HPDE6-E6E7 (cell line): ENCODE data around the gene MVD.

Experiments used
- DNase-seq: peaks from one replicate; pipeline ENCODE4 v3.0.0; 2011; ENCODE audit warnings: missing footprints; ENCODE audit errors: extremely low spot score

MVD gene

DNA sequence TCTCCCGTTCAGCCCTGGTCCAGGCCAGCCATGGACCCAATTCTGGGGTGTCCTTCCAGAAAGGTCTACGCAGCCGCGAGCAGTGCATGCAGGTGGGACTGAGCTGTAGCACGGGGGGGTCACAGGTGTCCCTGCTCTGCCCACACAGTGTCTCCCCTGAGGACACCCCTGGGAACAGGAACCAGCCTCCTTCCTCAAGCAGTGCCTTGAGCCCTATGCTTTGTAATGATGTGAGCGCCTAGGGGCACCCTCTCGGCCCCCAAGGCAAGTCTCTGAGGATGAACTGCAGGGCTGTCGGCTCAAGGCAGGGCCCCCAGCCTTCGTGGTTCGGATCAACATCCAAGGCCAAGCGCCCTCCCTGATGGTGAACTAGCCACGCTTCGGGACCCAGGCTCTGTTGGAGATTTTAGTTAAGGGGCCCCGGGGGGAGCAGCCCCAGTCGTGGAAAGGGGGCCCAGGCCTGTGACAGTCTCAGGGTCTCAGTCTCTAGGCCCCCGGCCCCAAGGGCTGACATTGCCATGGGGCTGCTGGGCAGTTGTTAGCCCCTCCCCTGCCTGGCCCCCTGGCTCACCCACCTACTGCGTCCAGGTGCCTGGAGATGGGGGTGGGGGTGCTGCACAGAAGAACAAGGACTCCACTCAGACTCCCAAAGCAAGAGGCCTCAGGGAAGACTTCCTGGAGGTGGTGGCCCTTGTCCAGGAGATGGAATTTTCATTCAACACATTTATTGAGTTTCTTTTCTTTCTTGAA is 22.2 kb downstream of the MVD start:
- no peak for DNase-seq

DNA sequence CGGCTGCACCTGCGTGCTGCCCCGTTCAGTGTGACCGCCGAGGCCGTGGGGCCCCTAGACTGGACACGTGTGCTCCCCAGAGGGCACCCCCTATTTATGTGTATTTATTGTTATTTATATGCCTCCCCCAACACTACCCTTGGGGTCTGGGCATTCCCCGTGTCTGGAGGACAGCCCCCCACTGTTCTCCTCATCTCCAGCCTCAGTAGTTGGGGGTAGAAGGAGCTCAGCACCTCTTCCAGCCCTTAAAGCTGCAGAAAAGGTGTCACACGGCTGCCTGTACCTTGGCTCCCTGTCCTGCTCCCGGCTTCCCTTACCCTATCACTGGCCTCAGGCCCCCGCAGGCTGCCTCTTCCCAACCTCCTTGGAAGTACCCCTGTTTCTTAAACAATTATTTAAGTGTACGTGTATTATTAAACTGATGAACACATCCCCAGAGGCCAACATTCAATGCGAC is 22.8 kb downstream of the MVD start:
- DNase-seq: no peak

DNA sequence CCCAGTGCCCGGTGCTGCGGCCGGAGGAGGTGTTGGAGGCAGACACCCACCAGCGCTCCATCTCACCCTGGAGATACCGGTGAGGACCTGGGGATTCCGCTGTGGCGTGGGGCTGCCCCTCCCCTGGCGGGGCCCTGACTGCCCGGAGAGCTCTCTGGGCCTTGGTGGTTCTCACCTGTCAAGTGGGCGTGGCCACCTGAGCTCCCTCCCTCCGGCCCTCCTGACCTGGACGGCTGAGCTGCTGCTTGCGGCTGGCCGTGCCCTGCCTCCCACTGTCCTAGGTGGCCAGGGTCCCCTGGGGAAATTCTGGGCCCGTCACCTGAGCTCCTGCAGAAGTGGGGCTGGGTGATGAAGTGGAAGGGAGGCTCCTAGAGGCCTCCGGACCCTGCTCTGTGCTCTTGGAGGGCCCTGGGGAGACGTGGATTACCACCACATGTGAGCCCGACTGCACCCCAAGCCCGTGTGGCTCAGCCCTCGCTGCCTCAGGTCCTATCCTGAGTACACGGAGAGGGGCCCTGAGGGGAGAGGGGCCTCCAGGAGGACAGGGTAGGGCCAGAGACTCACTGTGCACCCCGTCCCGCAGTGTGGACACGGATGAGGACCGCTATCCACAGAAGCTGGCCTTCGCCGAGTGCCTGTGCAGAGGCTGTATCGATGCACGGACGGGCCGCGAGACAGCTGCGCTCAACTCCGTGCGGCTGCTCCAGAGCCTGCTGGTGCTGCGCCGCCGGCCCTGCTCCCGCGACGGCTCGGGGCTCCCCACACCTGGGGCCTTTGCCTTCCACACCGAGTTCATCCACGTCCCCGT is 23.5 kb downstream of the MVD start:
- no peak for DNase-seq

DNA sequence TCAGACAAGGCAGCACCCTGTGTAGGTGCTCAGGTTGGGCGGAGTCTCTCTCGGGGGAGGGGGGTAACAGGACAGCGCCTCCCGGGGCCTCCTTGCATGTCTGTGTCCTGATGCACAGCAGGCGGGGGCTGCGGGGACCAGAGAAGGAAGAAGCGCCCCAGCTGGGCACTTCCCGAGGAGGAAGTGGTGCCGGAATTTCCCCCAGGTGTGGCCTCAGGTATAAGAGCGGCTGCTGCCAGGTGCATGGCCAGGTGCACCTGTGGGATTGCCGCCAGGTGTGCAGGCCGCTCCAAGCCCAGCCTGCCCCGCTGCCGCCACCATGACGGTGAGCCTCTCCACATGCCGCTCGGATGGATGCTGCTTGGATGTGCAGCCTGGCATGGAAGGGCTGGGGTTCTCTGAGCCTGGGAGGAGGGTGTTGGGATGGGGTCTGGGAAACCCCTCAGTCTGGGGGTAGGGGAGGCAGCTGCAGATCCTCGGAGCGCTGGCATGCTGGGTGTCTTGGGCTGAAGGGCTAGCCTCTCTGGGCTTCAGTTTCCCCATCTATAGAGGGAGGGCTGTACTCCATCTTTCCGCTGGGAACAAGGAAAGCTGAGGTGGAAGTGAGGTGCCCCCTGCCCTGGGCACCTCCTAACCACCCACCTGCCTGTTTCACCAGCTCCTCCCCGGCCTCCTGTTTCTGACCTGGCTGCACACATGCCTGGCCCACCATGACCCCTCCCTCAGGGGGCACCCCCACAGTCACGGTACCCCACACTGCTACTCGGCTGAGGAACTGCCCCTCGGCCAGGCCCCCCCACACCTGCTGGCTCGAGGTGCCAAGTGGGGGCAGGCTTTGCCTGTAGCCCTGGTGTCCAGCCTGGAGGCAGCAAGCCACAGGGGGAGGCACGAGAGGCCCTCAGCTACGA is 24.3 kb downstream of the MVD start, which contains the start of gene IL17C:
Gene IL17C (plus strand): TSS at position 250 of the 908 bp plus-strand sequence. CDS start 70 bp downstream, at position 320.
- DNase-seq: no peak

DNA sequence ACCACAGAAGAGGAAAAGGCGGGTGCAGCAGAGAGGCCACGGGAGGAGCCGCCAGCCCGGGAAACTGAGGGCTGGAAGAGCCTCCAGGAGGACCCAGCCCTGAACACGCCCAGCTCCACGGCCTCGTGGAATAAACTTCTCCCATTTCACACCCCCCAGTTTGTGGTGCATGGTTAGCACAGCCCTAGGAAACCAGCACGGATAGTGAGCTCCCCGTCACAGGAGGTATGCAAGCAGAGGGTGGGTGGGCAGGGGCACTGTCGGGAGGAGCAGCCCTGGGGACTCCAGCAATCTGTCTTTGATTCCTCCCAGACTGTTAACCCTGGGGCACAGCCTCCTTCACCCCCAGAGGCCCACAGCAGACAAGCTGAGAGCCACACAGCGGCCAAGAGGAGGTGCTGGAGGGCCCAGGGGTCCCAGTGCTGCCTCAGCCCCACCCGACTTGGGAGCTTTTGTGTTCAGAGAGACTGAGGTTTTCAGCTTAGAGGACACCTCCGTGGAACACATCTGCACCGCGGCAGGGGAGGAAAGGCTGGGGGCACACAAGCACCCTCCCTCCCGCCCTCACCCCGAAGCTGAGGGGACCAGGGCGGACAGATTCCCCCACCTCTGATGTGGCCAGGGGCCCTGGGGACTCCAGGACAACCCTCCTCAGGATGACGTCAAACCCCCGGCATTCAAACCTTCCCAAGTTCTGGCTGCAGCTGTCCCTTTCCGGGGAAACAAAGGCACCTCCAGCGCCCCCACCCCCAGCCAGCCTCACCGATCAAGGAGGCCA is 26.2 kb downstream of the MVD start:
- no peak for DNase-seq

DNA sequence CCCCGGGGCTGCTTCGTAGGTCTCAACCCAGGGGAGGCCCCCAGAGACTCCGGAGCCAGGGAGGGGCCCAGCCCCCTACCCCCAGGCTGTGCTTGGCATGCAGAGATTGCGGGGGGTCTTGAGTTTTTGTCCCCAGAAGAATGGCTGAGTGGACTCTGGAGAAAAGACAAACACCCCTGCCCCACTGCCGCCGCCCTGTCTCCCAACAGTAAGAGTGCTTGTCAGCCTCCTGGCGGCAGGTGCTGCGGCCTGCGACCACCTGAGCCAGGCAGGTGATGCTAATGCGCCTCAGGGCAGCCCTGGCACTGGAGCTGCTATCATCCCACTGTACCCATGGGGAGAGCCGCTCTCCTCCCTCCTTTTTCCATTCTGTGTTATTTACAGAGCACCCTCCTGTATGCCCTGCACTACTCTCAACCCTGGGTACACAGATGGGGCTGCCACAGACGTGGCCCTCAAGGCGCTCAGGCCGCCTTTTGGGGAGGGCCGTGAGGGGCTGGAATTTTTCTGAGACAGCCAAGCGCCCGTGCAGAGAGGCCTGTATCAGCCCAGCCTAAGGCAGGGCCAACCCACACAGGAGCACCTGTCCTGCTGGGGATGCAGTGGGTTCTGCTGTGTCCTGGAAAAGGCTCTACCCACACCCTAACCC is 27.1 kb downstream of the MVD start:
- no peak for DNase-seq

DNA sequence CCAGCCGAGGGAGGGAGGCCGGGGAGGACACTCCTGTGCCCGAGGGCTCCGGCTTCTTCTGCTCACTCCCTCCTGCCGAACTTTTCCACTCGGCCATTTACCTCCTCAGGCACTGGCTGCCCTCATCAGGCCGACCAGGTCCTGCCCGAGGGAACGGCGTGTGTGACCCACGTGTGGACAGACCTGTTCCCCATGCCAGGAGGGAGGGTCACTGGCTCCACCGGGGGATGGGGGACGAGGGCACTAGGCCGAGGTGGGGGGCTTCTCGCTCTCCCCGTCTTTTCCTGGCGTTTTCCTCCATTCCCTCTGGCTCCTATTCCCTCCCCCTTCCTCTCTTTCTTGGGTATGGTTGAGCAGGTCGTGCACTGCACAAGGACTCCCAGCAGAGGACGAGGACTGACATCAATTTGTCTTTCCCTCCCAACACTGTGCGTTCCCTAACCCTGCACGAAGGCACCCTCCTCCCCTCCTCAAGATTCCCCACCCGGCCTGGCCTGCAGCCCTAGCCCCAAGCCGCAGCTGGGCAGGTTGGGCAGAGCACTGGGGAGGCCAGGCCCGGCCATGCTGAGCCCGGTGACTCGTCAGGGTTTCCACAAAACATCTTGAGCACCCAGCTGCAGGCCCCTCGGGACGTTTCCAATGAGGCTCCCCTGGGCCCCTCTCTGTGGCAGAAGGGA is 27.8 kb downstream of the MVD start:
- no peak for DNase-seq

DNA sequence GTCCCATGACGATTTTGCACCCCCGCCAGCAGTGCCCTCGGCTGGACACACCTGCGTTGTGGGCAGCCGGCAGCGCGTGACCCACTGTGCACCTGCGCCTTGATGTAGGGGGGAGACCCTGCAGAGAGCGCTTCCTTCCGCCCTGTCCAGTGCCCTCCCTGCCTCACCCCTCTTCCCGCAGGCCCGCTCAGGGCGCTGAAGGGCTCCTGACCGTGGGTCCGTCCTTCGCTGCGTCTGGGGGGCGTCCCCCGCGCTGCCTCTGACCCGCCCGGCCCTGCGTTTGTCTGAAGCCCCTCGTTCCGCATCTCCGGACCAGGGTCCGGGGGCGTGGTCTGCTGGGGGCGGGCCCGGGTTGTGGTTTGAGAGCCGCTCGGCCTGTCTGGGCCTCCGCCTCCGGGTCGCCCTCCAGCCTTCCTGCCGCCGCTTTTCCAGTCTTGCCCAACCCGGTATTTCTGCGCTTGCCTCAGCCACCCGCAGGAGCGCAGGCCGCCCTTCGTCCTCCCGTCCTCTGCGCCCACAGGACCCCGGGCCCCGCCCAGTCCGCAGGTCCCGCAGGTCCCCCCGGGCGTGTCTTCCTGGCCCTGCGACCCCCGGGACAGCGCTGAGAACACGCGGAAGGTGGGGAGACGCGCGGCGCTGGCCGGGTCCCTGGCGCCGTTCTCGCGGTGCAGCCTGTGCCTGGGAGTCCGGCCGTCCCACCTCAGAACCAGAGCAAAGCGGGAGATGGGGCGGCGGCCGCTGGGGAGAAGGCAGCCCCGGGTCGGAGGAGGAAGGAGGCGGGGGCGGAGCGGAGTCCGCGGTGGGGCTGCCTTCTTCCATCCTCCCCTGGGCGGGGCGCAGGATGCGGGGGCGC is 28.5 kb downstream of the MVD start:
- DNase-seq: peak; percentile 60

DNA sequence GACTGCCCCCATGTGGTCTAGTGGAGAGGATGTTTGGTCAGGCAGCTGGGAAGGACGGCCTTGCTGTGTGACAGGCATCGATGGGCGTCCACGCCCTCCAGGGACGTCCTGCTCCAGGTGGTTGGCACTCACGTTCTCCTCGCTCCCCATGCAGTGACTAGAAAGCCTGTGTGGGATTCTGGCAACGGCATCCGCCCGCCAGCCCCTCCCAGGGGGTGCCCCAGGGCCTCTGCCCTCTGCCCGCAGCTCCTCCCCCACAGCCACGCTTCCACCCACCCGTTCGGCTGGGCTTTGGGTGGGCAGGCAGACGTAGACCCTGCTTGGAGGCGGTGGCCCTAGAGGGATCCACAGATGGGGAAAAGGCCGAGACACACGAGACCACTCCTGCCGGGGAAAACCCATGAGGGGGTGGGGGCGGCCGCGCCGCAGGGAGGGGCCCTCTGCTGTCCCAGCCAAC is 29.2 kb downstream of the MVD start:
- peak; percentile 80 for DNase-seq

DNA sequence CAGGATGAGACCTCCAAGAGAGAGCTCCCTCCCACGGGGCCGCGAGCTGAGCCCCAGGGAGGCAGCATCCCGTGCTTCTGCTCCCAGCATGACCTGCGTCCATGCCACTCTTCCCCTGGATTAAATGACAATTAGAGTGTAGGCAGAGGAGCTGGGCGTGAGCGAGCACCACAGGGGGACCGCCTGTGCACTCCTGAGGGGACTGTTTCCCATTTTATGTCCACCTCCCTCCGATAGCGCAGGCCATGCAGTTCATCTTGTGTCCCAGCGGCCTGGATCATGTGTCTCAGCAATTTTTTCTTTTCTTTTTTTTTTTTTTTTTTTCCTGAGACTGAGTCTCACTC is 30.3 kb downstream of the MVD start:
- DNase-seq: no peak

DNA sequence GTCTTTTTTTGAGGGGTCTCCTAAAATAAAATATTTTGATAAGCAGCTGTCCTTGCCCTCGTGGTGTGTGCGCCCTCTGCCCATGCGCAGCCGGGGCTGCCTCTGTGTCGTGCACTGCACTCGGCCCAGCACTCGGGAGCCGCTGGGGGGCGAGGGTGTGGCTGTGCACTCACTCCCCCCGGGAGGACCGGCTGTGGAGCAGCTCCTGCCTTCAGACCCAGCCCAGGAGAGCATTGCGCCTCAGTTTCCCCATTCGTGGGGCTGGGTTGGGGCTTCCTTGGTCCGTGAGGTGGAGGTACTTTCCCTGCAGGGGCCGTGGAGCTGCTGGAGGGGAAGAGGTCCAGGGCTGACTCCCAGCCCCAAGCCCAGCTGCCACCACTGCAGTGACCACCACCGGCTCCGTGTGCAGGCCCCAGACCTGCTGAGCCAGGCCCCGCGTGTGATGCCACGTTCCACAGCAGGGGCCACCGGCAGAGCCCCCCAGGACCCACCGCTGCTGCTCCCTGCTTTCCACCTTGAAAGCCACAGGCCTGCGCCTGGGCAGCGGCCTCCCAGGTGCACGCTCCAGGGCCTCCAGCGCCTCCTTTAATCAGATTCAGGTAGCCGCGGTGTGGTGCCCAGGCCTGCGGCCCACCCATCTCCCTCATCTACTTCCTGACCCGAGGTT is 30.8 kb downstream of the MVD start:
- DNase-seq: no peak

DNA sequence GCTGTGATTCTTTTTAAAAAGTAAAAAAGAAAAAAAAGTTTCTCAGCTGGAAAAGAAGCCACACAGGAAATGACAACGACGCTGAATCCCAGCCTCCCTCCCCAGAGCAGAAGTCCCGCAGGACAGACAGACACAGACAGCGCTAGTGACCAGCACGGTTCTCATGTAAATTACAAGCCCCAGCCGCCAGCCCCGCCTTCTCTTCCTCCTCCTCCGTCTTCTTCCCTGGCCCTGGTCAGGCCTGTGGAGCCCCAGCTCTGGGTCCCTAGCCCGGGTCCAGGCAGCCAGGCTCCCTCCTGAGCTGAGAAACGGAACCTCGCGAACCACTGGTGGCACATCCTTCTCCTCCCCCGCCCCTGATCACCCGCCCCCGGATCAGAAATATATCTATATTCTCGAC is 31.5 kb downstream of the MVD start:
- no peak for DNase-seq

DNA sequence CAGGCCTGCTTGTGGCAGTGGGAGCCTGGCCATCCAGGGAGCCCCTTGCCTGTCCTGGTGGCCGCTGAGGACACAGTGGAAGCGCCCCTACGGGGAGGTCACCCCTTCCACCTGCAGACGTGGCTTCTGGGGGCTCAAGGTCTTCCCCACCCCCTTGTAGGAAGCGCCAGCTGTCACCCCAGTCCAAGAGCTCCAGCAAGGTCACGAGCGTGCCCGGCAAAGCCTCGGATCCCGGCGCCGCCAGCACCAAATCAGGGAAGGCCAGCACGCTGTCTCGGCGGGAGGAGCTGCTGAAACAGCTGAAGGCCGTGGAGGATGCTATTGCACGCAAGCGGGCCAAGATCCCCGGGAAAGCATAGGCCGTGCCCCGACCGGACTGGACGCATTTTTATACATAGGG is 31.9 kb downstream of the MVD start:
- no peak for DNase-seq

DNA sequence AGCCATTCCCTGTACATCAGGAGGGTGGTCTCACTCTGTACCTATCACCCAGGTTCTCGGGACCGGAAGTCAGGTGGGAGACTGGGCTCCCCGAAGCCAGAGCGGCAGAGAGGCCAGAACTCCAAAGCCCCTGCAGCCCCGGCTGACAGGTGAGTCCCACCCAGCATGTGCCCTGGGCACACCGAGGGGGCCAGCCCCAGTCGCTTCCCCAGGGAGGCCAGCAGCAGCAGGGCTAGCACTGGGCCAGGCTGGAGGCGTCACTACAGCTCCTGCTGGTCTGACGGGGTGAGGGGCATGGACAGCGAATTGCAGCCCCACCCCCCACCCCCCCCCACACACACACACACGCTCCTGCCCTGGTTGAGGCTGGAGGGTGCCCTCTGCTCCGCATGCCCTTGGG is 32.5 kb downstream of the MVD start:
- DNase-seq: no peak

DNA sequence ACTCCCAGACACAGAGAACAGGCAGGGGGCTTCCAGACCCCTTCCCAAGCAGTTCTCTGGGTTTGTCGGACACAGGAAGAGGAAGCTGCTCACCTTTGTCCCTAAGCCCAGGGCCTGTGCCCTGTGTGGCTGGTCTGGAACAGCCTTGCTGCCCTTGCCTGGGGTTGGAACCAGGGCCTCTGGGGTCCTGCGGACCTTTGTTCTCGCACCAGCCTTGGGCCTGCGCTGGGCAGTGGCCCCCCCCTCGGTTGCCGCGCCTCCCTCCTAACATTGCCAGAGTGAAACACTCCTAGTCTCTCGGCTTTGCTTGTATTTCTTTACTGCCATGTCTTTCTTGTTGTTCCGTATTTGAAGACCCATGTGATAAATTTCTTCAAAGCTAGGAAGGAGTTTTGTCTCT is 33.1 kb downstream of the MVD start:
- no peak for DNase-seq

DNA sequence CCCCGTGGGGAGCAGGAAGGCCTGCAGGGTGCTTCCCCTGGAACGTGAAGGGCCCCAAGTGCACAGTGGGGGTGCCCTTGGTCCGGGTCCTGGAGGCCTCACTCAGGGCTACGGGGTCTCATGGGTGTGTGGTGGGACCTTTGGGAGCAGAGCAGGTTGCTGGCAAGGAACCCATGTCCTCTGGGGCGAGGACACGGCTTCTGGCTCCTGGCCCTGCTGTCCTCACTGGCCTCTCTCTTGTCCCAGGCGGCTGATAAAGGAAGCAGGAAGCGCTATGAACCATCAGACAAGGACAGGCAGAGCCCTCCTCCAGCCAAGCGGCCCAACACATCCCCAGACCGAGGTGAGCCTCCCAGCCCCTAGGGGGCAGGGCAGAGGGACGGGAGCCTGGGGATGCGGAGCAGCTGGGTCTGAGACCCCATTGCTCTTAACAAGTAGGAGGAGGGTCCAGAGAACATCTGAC is 34.3 kb downstream of the MVD start:
- no peak for DNase-seq

DNA sequence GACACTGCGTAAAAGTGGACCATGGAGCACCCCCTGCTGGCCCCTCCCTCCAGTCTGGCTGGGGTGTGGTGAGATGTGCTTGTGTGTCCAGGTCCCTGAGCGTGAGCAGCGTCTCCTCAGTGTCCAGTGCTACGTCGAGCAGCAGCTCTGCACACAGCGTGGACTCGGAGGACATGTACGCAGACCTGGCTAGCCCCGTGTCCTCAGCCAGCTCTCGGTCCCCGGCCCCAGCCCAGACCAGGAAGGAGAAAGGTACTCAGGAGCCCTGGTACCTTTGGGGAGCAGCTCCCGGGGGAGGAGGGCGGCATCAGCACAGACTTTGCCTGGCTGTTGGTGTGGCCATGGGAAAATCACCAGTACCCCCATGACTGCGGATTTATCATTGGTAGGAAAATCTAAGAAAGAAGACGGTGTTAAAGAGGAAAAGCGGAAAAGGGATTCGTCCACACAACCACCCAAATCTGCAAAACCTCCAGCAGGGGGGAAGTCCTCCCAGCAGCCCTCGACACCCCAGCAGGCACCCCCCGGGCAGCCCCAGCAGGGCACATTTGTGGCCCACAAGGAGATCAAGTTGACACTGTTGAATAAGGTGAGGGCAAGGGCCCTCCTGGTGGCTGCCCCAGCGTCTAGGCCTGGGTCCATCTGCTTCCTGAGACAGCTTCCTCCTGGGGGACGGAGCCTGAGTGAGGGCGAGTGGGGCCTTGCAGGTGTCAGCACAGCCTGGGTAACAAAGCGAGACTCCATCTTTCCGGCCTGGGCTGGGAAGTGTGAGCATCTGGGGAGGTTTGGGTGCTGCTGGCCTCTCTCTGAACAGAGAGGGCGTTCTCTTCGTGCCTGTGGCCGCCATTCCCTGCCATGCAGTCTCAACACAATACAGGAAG is 35.1 kb downstream of the MVD start:
- DNase-seq: no peak

DNA sequence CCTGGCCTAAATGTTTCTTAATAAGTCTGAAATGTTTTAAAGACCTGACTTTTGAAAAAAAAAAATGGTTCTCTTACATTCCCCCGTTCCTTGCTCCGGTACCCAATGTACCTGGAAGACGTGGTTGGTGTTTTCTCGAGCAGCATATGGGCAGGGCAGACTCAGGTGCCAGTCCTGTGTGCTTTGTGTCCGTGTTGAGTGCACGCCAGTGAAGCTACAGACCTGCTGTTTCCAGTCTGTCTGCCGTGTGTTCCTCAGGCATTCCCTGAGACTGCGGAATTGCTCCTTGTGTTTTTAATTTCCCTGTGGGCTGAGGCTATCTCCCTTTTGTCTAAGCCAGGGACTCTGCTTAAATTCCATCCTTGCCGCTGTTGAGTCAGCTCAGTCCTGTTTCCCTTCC is 36.2 kb downstream of the MVD start:
- no peak for DNase-seq
